Measurements from ENCODE around the gene ANKRD2. TPM values are rescaled to one million over a fixed set of nuclear protein-coding genes. Genes with fewer than 3 reads are reported as not detected.

ANKRD2 gene
- total and polyA plus RNA-seq, 10 of the 15 experiments (the other 5 are each of a cell fraction or from before 2014, with no cell fraction given) = 0.18 to 0.23 TPM; not detected in 8

- Histone ChIP-seq H3K27me3 (replicated peaks in 1 of 2; ENCODE audit: control insufficient read depth in 2 of 2, insufficient read depth in 2 of 2, low read length in 1 of 2) (no peaks in the 10 kb centered on the region), H3K36me3 (ENCODE audit: control insufficient read depth in 2 of 2, insufficient read depth in 2 of 2, low read length in 1 of 2) (no peaks in the 10 kb centered on the region), H3K4me1 (ENCODE audit: control insufficient read depth, insufficient read depth, low read length) (no peaks in the 10 kb centered on the region), H3K4me2 (ENCODE audit: control insufficient read depth, insufficient read depth) (no peak overlapping the region), H3K79me2 (ENCODE audit: control insufficient read depth, insufficient read depth, low read length) (no peaks in the 10 kb centered on the region), H3K9ac (ENCODE audit: control insufficient read depth, insufficient read depth, low read length) (no peak overlapping the region), H4K20me1 (ENCODE audit: control insufficient read depth, insufficient read depth) (no peaks in the 10 kb centered on the region), H3K4me3 (no peak overlapping the region), H3K27ac (ENCODE audit: control insufficient read depth, insufficient read depth) (no peak overlapping the region), H2AFZ (ENCODE audit: control insufficient read depth, low read depth, low read length) (no peak overlapping the region), H3K9me3 (replicated peaks; ENCODE audit: control insufficient read depth, insufficient read depth, low read length) (no peaks in the 10 kb centered on the region)
- no peak for FAIRE-seq
- RAD21 ChIA-PET (ENCODE audit: unreplicated experiment) = no interaction called here
- WGBS (ENCODE audit: insufficient coverage, insufficient replicate concordance, low lambda C conversion rate, missing lambda C conversion rate) = 91% methylated on average over 3 of the region's 3 CpGs
- no TSS peak for BruUV-seq (replicated peaks)
- no peak for ATAC-seq
- TF ChIP-seq TAF1 (IDR thresholded peaks at IDR 0.05; ENCODE audit: borderline replicate concordance, low read depth, low read length) = no peak
- no peak for TF ChIP-seq SP1 (IDR thresholded peaks at IDR 0.05; ENCODE audit: low read depth, low read length)
- TF ChIP-seq MXI1 (IDR thresholded peaks at IDR 0.05; ENCODE audit: low read depth, low read length) = no peak
- no peak for TF ChIP-seq IRF3 (IDR thresholded peaks at IDR 0.05)
- no peak for TF ChIP-seq USF1 (IDR thresholded peaks at IDR 0.05; ENCODE audit: borderline replicate concordance, extremely low read length, insufficient read depth, low read depth, low read length)
- TF ChIP-seq ZNF217 (IDR thresholded peaks at IDR 0.05) = no peak
- no peak for TF ChIP-seq BACH1 (IDR thresholded peaks at IDR 0.05; ENCODE audit: borderline replicate concordance)
- no peak for TF ChIP-seq SUPT20H (IDR thresholded peaks at IDR 0.05; ENCODE audit: borderline replicate concordance, control insufficient read depth, low read depth, low read length)
- no peak for TF ChIP-seq CREB1 (IDR thresholded peaks at IDR 0.05; ENCODE audit: low read depth)
- TF ChIP-seq YY1 (IDR thresholded peaks at IDR 0.05; ENCODE audit: low read depth, low read length) = no peak
- no peak for TF ChIP-seq POLR2AphosphoS2 (IDR thresholded peaks at IDR 0.05; ENCODE audit: low read depth, low read length)
- TF ChIP-seq NFYB (IDR thresholded peaks at IDR 0.05; ENCODE audit: insufficient read depth, low read depth, low read length) = no peak
- TF ChIP-seq CEBPZ (IDR thresholded peaks at IDR 0.05; ENCODE audit: low read depth, low read length) = no peak
- POLR2A ChIA-PET = no interaction called here
- in situ Hi-C loops (cut with MboI) (no loop called here), intact Hi-C loops (cut with micrococcal nuclease; ENCODE audit: unreplicated experiment) (no loop called here)
- SMC1A ChIA-PET (ENCODE audit: uncharacterized antibody, unreplicated experiment) = no interaction called here
- no peak for DNase-seq (ENCODE audit: low read depth, low spot score)
- CTCF ChIA-PET = no interaction called here
Measured at GRCh38 chr10:97628228-97628627, 55.6 kb downstream of the ANKRD2 start.

Data from GM12878 (cell line).